Activated CD8-positive, alpha-beta memory T cell treated with anti-CD3 and anti-CD28 coated beads for 48 hours (primary cell): ENCODE measurements around the gene TBC1D32.
"Not testable (repeated sequence)": the region's sequence is repeated elsewhere in the genome, so short reads cannot be mapped to it uniquely, and the experiment has no call there.

ENCODE experiments used
- DNase-seq, 3 experiments: peaks; one replicate each; pipeline ENCODE4 v3.0.0-alpha.2; 2020; ENCODE audit warnings: low read depth in 2 of 3, low spot score in 2 of 3

TBC1D32 gene

GRCh38 chr6:121223930-121224329 is 110.3 kb downstream of the TBC1D32 start:
- DNase-seq = no peak

- no peak for DNase-seq
Measured at GRCh38 chr6:121223212-121223611, 111.1 kb downstream of the TBC1D32 start.

- no peak for DNase-seq
Measured at GRCh38 chr6:121222656-121223055, 111.6 kb downstream of the TBC1D32 start.

- DNase-seq = no peak
Measured at GRCh38 chr6:121216928-121217327, 117.4 kb downstream of the TBC1D32 start.

GRCh38 chr6:121213341-121213740 is 120.9 kb downstream of the TBC1D32 start:
- not testable (repeated sequence) for DNase-seq

GRCh38 chr6:121210943-121211342 is 123.3 kb downstream of the TBC1D32 start:
- no peak for DNase-seq

GRCh38 chr6:121205569-121205968 is 128.7 kb downstream of the TBC1D32 start:
- no peak for DNase-seq

GRCh38 chr6:121201105-121201504 is 133.2 kb downstream of the TBC1D32 start:
- DNase-seq = no peak

- not testable (repeated sequence) for DNase-seq
Measured at GRCh38 chr6:121196042-121196441, 138.2 kb downstream of the TBC1D32 start.

GRCh38 chr6:121190122-121190521 is 144.2 kb downstream of the TBC1D32 start:
- DNase-seq = no peak

GRCh38 chr6:121188356-121188755 is 145.9 kb downstream of the TBC1D32 start:
- no peak for DNase-seq

- no peak for DNase-seq
Measured at GRCh38 chr6:121187833-121188200, 146.5 kb downstream of the TBC1D32 start.

- DNase-seq = no peak
Measured at GRCh38 chr6:121187200-121187832, 147.0 kb downstream of the TBC1D32 start.

- no peak for DNase-seq
Measured at GRCh38 chr6:121183742-121184141, 150.5 kb downstream of the TBC1D32 start.

GRCh38 chr6:121175827-121176226 is 158.5 kb downstream of the TBC1D32 start:
- no peak for DNase-seq

GRCh38 chr6:121172451-121172850 is 161.8 kb downstream of the TBC1D32 start:
- DNase-seq = not testable (repeated sequence)

GRCh38 chr6:121171879-121172278 is 162.4 kb downstream of the TBC1D32 start:
- no peak for DNase-seq

GRCh38 chr6:121161886-121162285 is 172.4 kb downstream of the TBC1D32 start:
- DNase-seq = no peak

- DNase-seq = no peak
Measured at GRCh38 chr6:121160276-121160675, 174.0 kb downstream of the TBC1D32 start.

- DNase-seq = no peak
Measured at GRCh38 chr6:121158891-121159290, 175.4 kb downstream of the TBC1D32 start.

GRCh38 chr6:121158438-121158837 is 175.8 kb downstream of the TBC1D32 start:
- DNase-seq = no peak

- DNase-seq = no peak
Measured at GRCh38 chr6:121157906-121158305, 176.4 kb downstream of the TBC1D32 start.

GRCh38 chr6:121143476-121143875 is 190.8 kb downstream of the TBC1D32 start:
- DNase-seq = no peak
